Spleen (tissue), 11 donors: ENCODE measurements around the gene FYB1. TPM values are rescaled to one million over a fixed set of nuclear protein-coding genes. Genes with fewer than 3 reads are reported as not detected.

ENCODE experiments used
- DNase-seq: peaks from one replicate; pipeline ENCODE4 v3.0.0-alpha.2; 2020
- H3K27ac ChIP-seq, 8 donors: fragments of 200-600 bp; sonication (generic) in 7 of 8; 1 replicate in 4 of 8; 2 replicates in 4 of 8; pipeline versions ENCODE4 v1.5.0 to v1.8.0; 2016 to 2021; ENCODE audit warnings: inconsistent platforms in 4 of 8, mild to moderate bottlenecking in 4 of 8, moderate library complexity in 1 of 8
- H3K27me3 ChIP-seq, 7 donors: fragments of 200-600 bp; sonication (generic) in 6 of 7; replicated peaks in 1 of 7; 1 replicate in 4 of 7; 2 replicates in 3 of 7; pipeline versions ENCODE4 v1.5.0 to v1.8.0; 2016 to 2021; ENCODE audit warnings: inconsistent platforms in 3 of 7, mild to moderate bottlenecking in 1 of 7
- H3K36me3 ChIP-seq, 6 donors: fragments of 200-600 bp; sonication (generic) in 5 of 6; 1 replicate in 4 of 6; 2 replicates in 2 of 6; pipeline versions ENCODE4 v1.5.0 to v1.8.0; 2016 to 2021; ENCODE audit warnings: inconsistent platforms in 2 of 6
- H3K4me1 ChIP-seq, 6 donors: fragments of 200-600 bp; sonication (generic) in 5 of 6; 1 replicate in 3 of 6; 2 replicates in 3 of 6; pipeline versions ENCODE4 v1.5.0 to v1.8.0; 2016 to 2021; ENCODE audit warnings: inconsistent platforms in 3 of 6
- H3K4me3 ChIP-seq, 8 donors: fragments of 200-600 bp; sonication (generic) in 7 of 8; 1 replicate in 4 of 8; 2 replicates in 4 of 8; pipeline versions ENCODE4 v1.5.0 to v1.8.0; 2016 to 2021; ENCODE audit warnings: inconsistent platforms in 4 of 8, mild to moderate bottlenecking in 4 of 8, moderate library complexity in 2 of 8
- H3K9me3 ChIP-seq, 8 donors: fragments of 200-600 bp; sonication (generic) in 7 of 8; 1 replicate in 4 of 8; 2 replicates in 4 of 8; pipeline versions ENCODE4 v1.5.0 to v1.8.0; 2016 to 2021; ENCODE audit warnings: inconsistent platforms in 4 of 8
- CTCF ChIP-seq, 11 experiments: fragments of 200-600 bp in 7 of 11; fragments of 450-650 bp in 4 of 11; sonication (generic) in 4 of 11; IDR thresholded peaks in 8 of 11; conservative IDR thresholded peaks in 3 of 11; 1 replicate in 7 of 11; 2 replicates in 4 of 11; pipeline versions ENCODE4 v1.4.0 to v1.8.0; 2016 to 2021; ENCODE audit warnings: antibody characterized with exemption in 11 of 11, inconsistent platforms in 4 of 11, mild to moderate bottlenecking in 1 of 11
- POLR2A ChIP-seq, 3 donors: fragments of 450-650 bp; IDR thresholded peaks; one replicate each; pipeline ENCODE4 v1.5.1; 2017; ENCODE audit warnings: antibody characterized with exemption in 3 of 3, mild to moderate bottlenecking in 1 of 3
- POLR2AphosphoS5 ChIP-seq, 3 donors: sonication (generic); formaldehyde crosslinking; IDR thresholded peaks; one replicate each; pipeline ENCODE4 v1.5.1; 2017; ENCODE audit warnings: antibody characterized with exemption in 3 of 3
- WGBS, 5 donors: extraction: QIAGEN DNeasy Blood & Tissue Kit in 3 of 5; methylation state at CpG; one replicate each; pipeline versions ENCODE4 v1.1.5 to v1.1.7; 2013 to 2018; 5-methylcytosine and 5-hydroxymethylcytosine counted together
- intact Hi-C: fragments of 100-400 bp; cut with DNase I; formaldehyde crosslinking; loops from one replicate; pipeline ENCODE4 v1.15.0; 2023; ENCODE audit warnings: low total_unique reads
- polyA plus RNA-seq, 3 donors: library from polyadenylated mRNA; stranded (reverse); fragments of 200-250 nt; gene quantifications; one replicate each; pipeline ENCODE4 v1.2.1, GENCODE V29; 2013
- total RNA-seq, 7 donors: library from RNA; depleted of rRNA in 3 of 7; stranded (reverse); fragments of >200 nt in 3 of 7; fragmentation: NEBNext Ultra II Directional in 4 of 7; extraction: Animal tissue kit (Norgen Biotek cat#: 25700) in 4 of 7; gene quantifications; one replicate each; pipeline versions ENCODE4 v1.1.0 to v1.2.1, GENCODE V29; 2016 to 2021
- donor health status: healthy with polysubstance abuse.
- donor health status: DM: no; HTN: no; CAD: no; lungs with moderate emphysema.
- donor health status: DM: no; HTN: no; CAD: no.
- donor health status: Bipolar disorder and iron deficiency.
- donor health status: healthy.
- donor health status: DM: no; HTN: no; CAD: no.
- donor health status: DM: yes; HTN: yes; CAD: no.

Gene FYB1
- total and polyA plus RNA-seq, 10 donors = 21.0 to 287 (median 200) TPM

DNA sequence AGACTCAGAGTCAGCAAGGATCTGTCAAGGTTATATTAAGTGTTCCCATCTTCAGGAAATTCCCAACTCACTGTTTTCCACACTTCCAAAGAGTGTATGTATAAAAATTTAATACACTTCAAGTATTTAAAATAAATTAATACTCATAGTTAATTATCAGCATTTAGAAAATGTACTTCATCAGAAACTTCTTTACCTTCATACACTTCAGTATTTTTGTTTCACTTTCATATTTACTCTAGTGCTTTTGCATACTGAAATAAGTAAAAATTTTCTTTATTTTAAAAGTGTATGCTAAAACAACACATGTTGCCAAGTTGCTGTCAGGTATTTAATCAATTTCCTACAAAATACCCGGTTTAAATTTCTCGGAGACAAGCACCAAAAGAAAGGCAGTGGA lies 161.6 kb downstream of the FYB1 start:
- WGBS, 5 donors = 4 to 8% (median 7%) methylated on average over 2 of the region's 2 CpGs
- no peaks in the 10 kb centered on the region for H3K9me3 ChIP-seq
- no peaks in the 10 kb centered on the region for H3K27me3 ChIP-seq
- H3K27ac ChIP-seq = peak overlapping the region; percentile 3 to 77 (median 48)
- TF ChIP-seq POLR2AphosphoS5 (IDR thresholded peaks at IDR 0.05) (no peak), CTCF (IDR thresholded peaks at IDR 0.05 in 8 of 11, conservative IDR thresholded peaks at IDR 0.05 in 3 of 11) (no peak), POLR2A (IDR thresholded peaks at IDR 0.05) (no peak)
- intact Hi-C loops = no loop called here
- peaks cover 17 to 83% (median 47%) of the 10 kb centered on the region in 6 donors for H3K4me1 ChIP-seq
- DNase-seq = no peak
- peaks cover 0 to 14% (median 2%) of the 10 kb centered on the region in 6 donors for H3K36me3 ChIP-seq
- peak overlapping the region in 6 of 8 donors; percentile 4 to 48 (median 24) for H3K4me3 ChIP-seq

DNA sequence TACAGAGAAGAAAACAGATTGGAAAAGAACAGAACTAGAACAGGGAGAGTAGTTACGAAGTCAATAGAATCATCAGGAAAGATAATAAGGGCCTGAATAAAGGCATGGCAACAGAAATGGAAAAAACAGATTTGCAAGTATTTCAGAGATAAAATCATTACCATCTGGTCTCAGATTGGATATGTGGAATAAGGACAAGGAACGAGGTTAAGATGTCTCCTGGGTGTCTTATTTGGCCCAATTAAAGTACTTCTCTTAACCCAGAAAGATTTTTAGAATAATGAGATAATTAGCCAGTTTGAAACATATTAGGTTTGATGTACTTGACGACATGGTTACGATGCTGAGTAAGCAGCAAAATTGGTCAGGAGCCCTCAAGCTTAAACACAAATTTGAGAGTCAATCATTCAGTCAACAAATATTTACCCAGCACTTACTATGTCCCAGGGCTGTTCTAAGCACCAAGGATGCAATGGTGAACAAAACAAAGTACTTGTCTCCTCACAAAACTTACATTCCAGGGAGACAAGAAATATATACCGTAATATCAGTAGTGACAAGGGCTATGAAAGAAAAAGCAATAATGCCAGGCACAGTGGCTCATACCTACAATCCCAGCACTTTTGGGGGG lies 163.5 kb downstream of the FYB1 start:
- H3K4me1 ChIP-seq = peaks cover 17 to 70% (median 35%) of the 10 kb centered on the region in 6 donors
- 94 to 97% (median 96%) methylated on average over 5 of the region's 5 CpGs for WGBS, 5 donors
- intact Hi-C loops = no loop called here

More for the DNA sequence above, 163.5 kb downstream of the FYB1 start:
- Histone ChIP-seq H3K27ac (no peak overlapping the region), H3K9me3 (no peaks in the 10 kb centered on the region), H3K36me3 (peaks cover 0 to 10% (median 2%) of the 10 kb centered on the region in 6 donors), H3K4me3 (no peak overlapping the region), H3K27me3 (no peaks in the 10 kb centered on the region)
- no peak for DNase-seq
- TF ChIP-seq POLR2A (IDR thresholded peaks at IDR 0.05) (no peak), POLR2AphosphoS5 (IDR thresholded peaks at IDR 0.05) (no peak), CTCF (IDR thresholded peaks at IDR 0.05 in 8 of 11, conservative IDR thresholded peaks at IDR 0.05 in 3 of 11) (no peak)

Other genes starting within 250 kb of the FYB1 start
- 10 to 100 TPM; 51.4 to 70.9 (median 60.1) TPM for gene RICTOR, start 145.2 kb downstream of the FYB1 start, total RNA-seq
- 1 to 10 TPM; 6.3 to 8.7 (median 7.6) TPM for gene RICTOR, start 145.2 kb downstream of the FYB1 start, polyA plus RNA-seq
- under 1 TPM in 1 of 7 donors, not detected in 6; 0.55 TPM for gene C9, start 144.9 kb upstream of the FYB1 start, total RNA-seq
- gene C9, start 144.9 kb upstream of the FYB1 start, polyA plus RNA-seq = not detected
- 100 to 1,000 TPM in 6 of 7 donors, 10 to 100 TPM in 1; 62.9 to 206 (median 135) TPM for gene DAB2, start 205.4 kb upstream of the FYB1 start, total RNA-seq
- 10 to 100 TPM; 19.4 to 44.7 (median 21.6) TPM for gene DAB2, start 205.4 kb upstream of the FYB1 start, polyA plus RNA-seq